Loucy (cell line): ENCODE data around the gene CCL25.

Experiments used
- EZH2phosphoT487 ChIP-seq: fragments of 200-600 bp; IDR thresholded peaks from 2 replicates; pipeline ENCODE4 v1.6.1; 2018; ENCODE audit warnings: antibody characterized with exemption, mild to moderate bottlenecking, moderate library complexity, borderline replicate concordance
- TF ChIP-seq, protein P1 (sequence below): fragments of 200-600 bp; sonication (generic); conservative IDR thresholded peaks from 2 replicates; pipeline ENCODE4 v1.5.1; 2014; ENCODE audit warnings: mild to moderate bottlenecking, antibody characterized with exemption, low read length

DNA sequence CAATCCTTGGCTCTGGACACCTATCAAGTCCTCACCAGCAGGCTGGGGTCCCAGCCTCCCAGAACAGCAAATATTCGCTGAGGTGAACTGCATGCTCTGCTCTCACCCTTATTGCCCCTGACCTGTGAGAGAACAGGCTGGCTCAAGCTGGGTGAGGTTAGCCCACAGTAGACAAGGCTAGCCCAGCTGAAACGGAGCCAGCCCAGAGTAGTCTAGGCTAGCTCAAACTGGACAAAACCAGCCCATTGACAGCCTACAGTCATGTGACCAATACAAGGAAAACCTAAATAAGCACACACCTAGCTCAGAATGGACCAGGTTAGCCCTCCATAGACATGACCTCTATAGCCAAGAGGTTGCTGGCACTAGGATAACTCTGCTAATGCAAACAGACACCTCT is 38.4 kb downstream of the CCL25 start:
- TF ChIP-seq, protein P1, sequence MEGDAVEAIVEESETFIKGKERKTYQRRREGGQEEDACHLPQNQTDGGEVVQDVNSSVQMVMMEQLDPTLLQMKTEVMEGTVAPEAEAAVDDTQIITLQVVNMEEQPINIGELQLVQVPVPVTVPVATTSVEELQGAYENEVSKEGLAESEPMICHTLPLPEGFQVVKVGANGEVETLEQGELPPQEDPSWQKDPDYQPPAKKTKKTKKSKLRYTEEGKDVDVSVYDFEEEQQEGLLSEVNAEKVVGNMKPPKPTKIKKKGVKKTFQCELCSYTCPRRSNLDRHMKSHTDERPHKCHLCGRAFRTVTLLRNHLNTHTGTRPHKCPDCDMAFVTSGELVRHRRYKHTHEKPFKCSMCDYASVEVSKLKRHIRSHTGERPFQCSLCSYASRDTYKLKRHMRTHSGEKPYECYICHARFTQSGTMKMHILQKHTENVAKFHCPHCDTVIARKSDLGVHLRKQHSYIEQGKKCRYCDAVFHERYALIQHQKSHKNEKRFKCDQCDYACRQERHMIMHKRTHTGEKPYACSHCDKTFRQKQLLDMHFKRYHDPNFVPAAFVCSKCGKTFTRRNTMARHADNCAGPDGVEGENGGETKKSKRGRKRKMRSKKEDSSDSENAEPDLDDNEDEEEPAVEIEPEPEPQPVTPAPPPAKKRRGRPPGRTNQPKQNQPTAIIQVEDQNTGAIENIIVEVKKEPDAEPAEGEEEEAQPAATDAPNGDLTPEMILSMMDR: no peak
- no peak for TF ChIP-seq EZH2phosphoT487
